Fibroblast of skin of right biceps (primary cell): ENCODE measurements around the gene LAMA4.

Experiments
- DNase-seq: peaks from one replicate; pipeline ENCODE4 v3.0.0-alpha.2; 2013

Gene LAMA4

GRCh38 chr6:112183271-112183671, 71.1 kb downstream of the LAMA4 start:
- peak; percentile 68 for DNase-seq

GRCh38 chr6:112181130-112181529, 73.2 kb downstream of the LAMA4 start:
- DNase-seq, result no peak

- peak; percentile 87 for DNase-seq
Measured at GRCh38 chr6:112180095-112180820, 74.1 kb downstream of the LAMA4 start.

- DNase-seq, result peak; percentile 8
Measured at GRCh38 chr6:112179631-112180030, 74.7 kb downstream of the LAMA4 start.

GRCh38 chr6:112178846-112179245, 75.5 kb downstream of the LAMA4 start:
- no peak for DNase-seq

- DNase-seq, result no peak
Measured at GRCh38 chr6:112177092-112177491, 77.3 kb downstream of the LAMA4 start.

- no peak for DNase-seq
Measured at GRCh38 chr6:112176175-112176574, 78.2 kb downstream of the LAMA4 start.

GRCh38 chr6:112173221-112173804, 81.1 kb downstream of the LAMA4 start:
- peak; percentile 30 for DNase-seq

GRCh38 chr6:112172540-112172939, 81.8 kb downstream of the LAMA4 start:
- DNase-seq, result no peak

- no peak for DNase-seq
Measured at GRCh38 chr6:112169541-112169940, 84.8 kb downstream of the LAMA4 start.

GRCh38 chr6:112163295-112164257, 90.8 kb downstream of the LAMA4 start:
- peak; percentile 60 for DNase-seq

- DNase-seq, result no peak
Measured at GRCh38 chr6:112160745-112161144, 93.6 kb downstream of the LAMA4 start.

- peak; percentile 14 for DNase-seq
Measured at GRCh38 chr6:112156668-112157067, 97.7 kb downstream of the LAMA4 start.

- DNase-seq, result peak; percentile 12
Measured at GRCh38 chr6:112155886-112156285, 98.5 kb downstream of the LAMA4 start.

- DNase-seq, result no peak
Measured at GRCh38 chr6:112154711-112155110, 99.7 kb downstream of the LAMA4 start.

- DNase-seq, result peak; percentile 86
Measured at GRCh38 chr6:112153926-112154607, 100.3 kb downstream of the LAMA4 start.

- peak; percentile 42 for DNase-seq
Measured at GRCh38 chr6:112150363-112150762, 104.0 kb downstream of the LAMA4 start.

GRCh38 chr6:112149719-112150263, 104.6 kb downstream of the LAMA4 start:
- DNase-seq, result peak; percentile 87

GRCh38 chr6:112149236-112149635, 105.1 kb downstream of the LAMA4 start:
- peak; percentile 45 for DNase-seq

- DNase-seq, result no peak
Measured at GRCh38 chr6:112148103-112148502, 106.3 kb downstream of the LAMA4 start.

GRCh38 chr6:112145080-112145573, 109.2 kb downstream of the LAMA4 start:
- DNase-seq, result no peak
